OCI-LY7 (cell line): Measurements from ENCODE around the gene RHBG. TPM values are rescaled to one million over a fixed set of nuclear protein-coding genes. Genes with fewer than 3 reads are reported as not detected.
A peak's percentile ranks its signal among the peaks of the same experiment; 100 is the strongest.

Experiments
- BruUV-seq: library from RNA; stranded (reverse); fragments of 400-500 nt; replicated peaks from 2 replicates; lab custom pipeline; 2021; lab: Mats Ljungman, UMichigan
- CTCF ChIA-PET: fragments of 300-600 bp; sonication (Branson Sonifier 250); formaldehyde crosslinking; loops from one replicate; lab custom pipeline; 2022; ENCODE audit warnings: antibody characterized with exemption; ENCODE audit not compliant: unreplicated experiment; lab: Charles Lee
- POLR2A ChIA-PET: fragments of 300-600 bp; sonication (Branson Sonifier 250); formaldehyde crosslinking; loops from one replicate; lab custom pipeline; 2022; ENCODE audit warnings: antibody characterized with exemption; lab: Charles Lee
- DNase-seq: peaks from one replicate; pipeline ENCODE4 v3.0.0-alpha.2; 2015; ENCODE audit warnings: low spot score
- H2AFZ ChIP-seq: fragments of 200-600 bp; sonication (generic), shearing (Covaris generic); 2 replicates; pipeline ENCODE4 v1.6.1; 2014; ENCODE audit warnings: mild to moderate bottlenecking, antibody characterized with exemption, low read length, moderate library complexity
- H3K27ac ChIP-seq: fragments of 200-600 bp; sonication (generic); 2 replicates; pipeline ENCODE4 v1.5.1; 2014; ENCODE audit warnings: mixed run types, low read depth, mild to moderate bottlenecking, moderate library complexity, low read length, inconsistent platforms; ENCODE audit not compliant: poor library complexity, severe bottlenecking
- H3K36me3 ChIP-seq: fragments of 200-600 bp; sonication (generic); 2 replicates; pipeline ENCODE4 v1.6.1; 2014; ENCODE audit warnings: mild to moderate bottlenecking, antibody characterized with exemption, low read length, moderate library complexity, mixed read lengths; ENCODE audit not compliant: insufficient read depth
- H3K4me1 ChIP-seq: fragments of 200-600 bp; sonication (generic); 2 replicates; pipeline ENCODE4 v1.5.1; 2014; ENCODE audit warnings: mild to moderate bottlenecking, low read length; ENCODE audit not compliant: insufficient read depth, poor library complexity, severe bottlenecking
- H3K4me2 ChIP-seq: fragments of 200-600 bp; sonication (generic); 2 replicates; pipeline ENCODE4 v1.6.1; 2014; ENCODE audit warnings: mild to moderate bottlenecking, low read length
- H3K4me3 ChIP-seq: fragments of 200-600 bp; sonication (generic); 2 replicates; pipeline ENCODE4 v1.5.1; 2014; ENCODE audit warnings: mild to moderate bottlenecking, low read depth, low read length; ENCODE audit not compliant: poor library complexity, severe bottlenecking
- H3K79me2 ChIP-seq: fragments of 200-600 bp; sonication (generic); 2 replicates; pipeline ENCODE4 v1.6.1; 2016; ENCODE audit warnings: low read depth, mild to moderate bottlenecking, low read length, moderate library complexity, mixed read lengths; ENCODE audit not compliant: insufficient read depth
- H3K9me2 ChIP-seq: fragments of 200-600 bp; sonication (generic); 2 replicates; pipeline ENCODE4 v1.6.1; 2016; ENCODE audit warnings: mild to moderate bottlenecking, low read length, mixed read lengths; ENCODE audit not compliant: insufficient read depth
- H3K9me3 ChIP-seq: fragments of 200-600 bp; sonication (generic); 2 replicates; pipeline ENCODE4 v1.6.1; 2014; ENCODE audit warnings: mild to moderate bottlenecking, mixed run types, low read length, mixed read lengths
- H4K20me1 ChIP-seq: fragments of 200-600 bp; sonication (generic); 2 replicates; pipeline ENCODE4 v1.6.1; 2014; ENCODE audit warnings: mild to moderate bottlenecking, antibody characterized with exemption, low read length, moderate library complexity, mixed read lengths; ENCODE audit not compliant: insufficient read depth
- EZH2phosphoT487 ChIP-seq: fragments of 200-600 bp; sonication (generic); IDR thresholded peaks from 2 replicates; pipeline ENCODE4 v1.6.1; 2018; ENCODE audit warnings: low read depth, borderline replicate concordance, mild to moderate bottlenecking, mixed run types, antibody characterized with exemption, low read length, moderate library complexity, mixed read lengths
- intact Hi-C: fragments of 100-400 bp; cut with micrococcal nuclease; formaldehyde crosslinking; loops from one replicate; pipeline ENCODE4 v1.10.0; 2022; ENCODE audit not compliant: unreplicated experiment
- total RNA-seq, 2 experiments: library from RNA; depleted of rRNA in 1 of 2; stranded (reverse); fragments of >200 nt in 1 of 2; shearing (Covaris generic) in 1 of 2; gene quantifications; 2 replicates each; pipeline ENCODE4 v1.2.3, GENCODE V29; 2014 to 2022
- TF ChIP-seq, protein P1 (sequence below): fragments of 200-600 bp; sonication (generic); conservative IDR thresholded peaks from 2 replicates; pipeline ENCODE4 v1.5.1; 2014; ENCODE audit warnings: mild to moderate bottlenecking, antibody characterized with exemption, low read length, moderate library complexity, mixed read lengths

The RHBG gene
- total RNA-seq, 2 experiments from 2014 or later: not detected

DNA sequence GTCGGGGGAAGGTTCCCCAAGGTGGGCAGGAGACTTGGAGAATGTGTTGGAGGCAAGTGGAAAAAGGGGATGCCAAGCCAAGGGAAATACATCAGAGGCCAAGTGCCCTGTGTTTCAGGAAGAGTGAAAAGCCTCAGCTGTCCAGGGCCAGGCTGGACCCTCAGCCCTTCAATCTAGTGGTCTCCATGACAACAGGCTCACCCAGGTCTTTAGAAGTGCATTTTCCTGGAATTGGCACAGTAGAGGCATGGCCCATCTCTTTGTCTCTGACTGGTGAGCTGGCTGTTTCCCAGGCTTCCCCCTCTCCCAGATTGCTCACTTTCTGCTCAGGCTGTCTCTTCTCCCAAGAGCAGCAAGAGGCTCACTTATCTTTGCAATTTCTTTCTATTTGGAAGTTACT is 10.4 kb upstream of the RHBG start:
- no peaks in the 10 kb centered on the region for H4K20me1 ChIP-seq
- no peaks in the 10 kb centered on the region for H3K9me2 ChIP-seq
- intact Hi-C loops: no loop called here
- DNase-seq: no peak
- H3K4me2 ChIP-seq: no peak overlapping the region
- no peak overlapping the region for H3K27ac ChIP-seq
- ChIA-PET POLR2A (no interaction called here), CTCF (interaction anchor here (1.4 kb wide), 1 partner anchor 27 kb away, joined by 3 read pairs; no protein-coding TSS in a partner anchor)
- no peaks in the 10 kb centered on the region for H3K79me2 ChIP-seq
- no TSS peak for BruUV-seq
- no peaks in the 10 kb centered on the region for H3K36me3 ChIP-seq
- H2AFZ ChIP-seq: no peak overlapping the region
- H3K9me3 ChIP-seq: no peaks in the 10 kb centered on the region
- H3K4me3 ChIP-seq: no peak overlapping the region
- H3K4me1 ChIP-seq: no peaks in the 10 kb centered on the region
- TF ChIP-seq EZH2phosphoT487: no peak
- TF ChIP-seq, protein P1, sequence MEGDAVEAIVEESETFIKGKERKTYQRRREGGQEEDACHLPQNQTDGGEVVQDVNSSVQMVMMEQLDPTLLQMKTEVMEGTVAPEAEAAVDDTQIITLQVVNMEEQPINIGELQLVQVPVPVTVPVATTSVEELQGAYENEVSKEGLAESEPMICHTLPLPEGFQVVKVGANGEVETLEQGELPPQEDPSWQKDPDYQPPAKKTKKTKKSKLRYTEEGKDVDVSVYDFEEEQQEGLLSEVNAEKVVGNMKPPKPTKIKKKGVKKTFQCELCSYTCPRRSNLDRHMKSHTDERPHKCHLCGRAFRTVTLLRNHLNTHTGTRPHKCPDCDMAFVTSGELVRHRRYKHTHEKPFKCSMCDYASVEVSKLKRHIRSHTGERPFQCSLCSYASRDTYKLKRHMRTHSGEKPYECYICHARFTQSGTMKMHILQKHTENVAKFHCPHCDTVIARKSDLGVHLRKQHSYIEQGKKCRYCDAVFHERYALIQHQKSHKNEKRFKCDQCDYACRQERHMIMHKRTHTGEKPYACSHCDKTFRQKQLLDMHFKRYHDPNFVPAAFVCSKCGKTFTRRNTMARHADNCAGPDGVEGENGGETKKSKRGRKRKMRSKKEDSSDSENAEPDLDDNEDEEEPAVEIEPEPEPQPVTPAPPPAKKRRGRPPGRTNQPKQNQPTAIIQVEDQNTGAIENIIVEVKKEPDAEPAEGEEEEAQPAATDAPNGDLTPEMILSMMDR: no peak

DNA sequence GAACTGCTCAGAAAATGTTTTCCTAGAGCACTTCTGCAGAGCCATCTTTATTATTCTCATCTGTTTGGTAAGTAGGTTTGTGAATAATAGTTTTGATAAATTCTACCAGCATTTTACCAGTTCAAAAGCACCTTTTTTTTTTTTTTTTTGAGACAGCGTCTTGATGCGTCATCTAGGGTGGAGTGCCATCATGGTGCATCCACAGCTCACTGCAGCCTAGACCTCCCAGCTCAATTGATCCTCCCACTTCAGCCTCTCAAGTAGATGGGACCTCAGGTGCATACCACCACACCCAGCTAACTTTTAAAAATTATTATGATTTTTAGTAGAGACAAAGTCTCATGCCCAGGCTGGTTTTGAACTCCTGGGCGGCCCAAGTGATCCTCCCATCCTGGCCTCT is 9.8 kb upstream of the RHBG start:
- intact Hi-C loops: no loop called here
- TF ChIP-seq, protein P1: no peak
- TF ChIP-seq EZH2phosphoT487: no peak
- H4K20me1 ChIP-seq: no peaks in the 10 kb centered on the region
- ChIA-PET CTCF (interaction anchor here (0.9 to 1.4 kb wide), 2 partner anchors 26 to 41 kb away, joined by 3 read pairs; no protein-coding TSS in a partner anchor), POLR2A (no interaction called here)
- no peak overlapping the region for H3K4me2 ChIP-seq
- DNase-seq: no peak
- no peak overlapping the region for H3K27ac ChIP-seq
- H2AFZ ChIP-seq: no peak overlapping the region
- BruUV-seq: no TSS peak
- H3K4me3 ChIP-seq: no peak overlapping the region
- no peaks in the 10 kb centered on the region for H3K36me3 ChIP-seq
- H3K9me3 ChIP-seq: no peaks in the 10 kb centered on the region
- no peaks in the 10 kb centered on the region for H3K4me1 ChIP-seq
- H3K9me2 ChIP-seq: no peaks in the 10 kb centered on the region
- H3K79me2 ChIP-seq: no peaks in the 10 kb centered on the region

DNA sequence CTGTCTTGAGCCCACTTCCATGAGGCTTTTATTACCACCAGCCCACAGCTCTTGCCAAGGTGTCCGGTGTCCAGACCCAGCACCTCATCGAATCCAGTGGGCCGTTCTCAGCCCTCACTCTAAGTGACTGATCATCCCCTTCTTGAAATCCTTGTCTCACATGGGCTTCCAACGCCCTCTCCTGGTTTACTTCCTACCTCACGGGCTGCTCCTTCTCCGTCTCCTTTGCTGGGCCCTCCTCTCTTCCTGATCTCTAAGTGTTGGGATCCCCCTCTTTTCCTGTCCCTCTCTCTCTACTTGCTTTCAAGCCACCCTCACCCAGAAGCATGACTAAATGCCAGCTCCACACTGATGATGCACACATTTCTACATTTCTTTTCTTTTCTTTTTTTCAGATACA is 9.0 kb upstream of the RHBG start:
- no peaks in the 10 kb centered on the region for H3K9me3 ChIP-seq
- no peaks in the 10 kb centered on the region for H3K9me2 ChIP-seq
- ChIA-PET CTCF (no interaction called here), POLR2A (no interaction called here)
- intact Hi-C loops: no loop called here
- no peak for DNase-seq
- no TSS peak for BruUV-seq
- TF ChIP-seq, protein P1: 0 out of 2 replicates have a peak, but pooled peaks have one; percentile 23
- no peak for TF ChIP-seq EZH2phosphoT487
- H2AFZ ChIP-seq: no peak overlapping the region
- H3K4me2 ChIP-seq: no peak overlapping the region
- H3K79me2 ChIP-seq: no peaks in the 10 kb centered on the region
- no peaks in the 10 kb centered on the region for H3K4me1 ChIP-seq
- no peaks in the 10 kb centered on the region for H4K20me1 ChIP-seq
- H3K4me3 ChIP-seq: no peak overlapping the region
- H3K36me3 ChIP-seq: no peaks in the 10 kb centered on the region
- H3K27ac ChIP-seq: no peak overlapping the region
